CD4-positive, alpha-beta T cell treated with Interleukin-21 for 1 hour (primary cell): ENCODE data around the gene KCTD21.

Experiments used
- DNase-seq: peaks from one replicate; pipeline ENCODE4 v3.0.0-alpha.2; 2020

KCTD21 gene

DNA sequence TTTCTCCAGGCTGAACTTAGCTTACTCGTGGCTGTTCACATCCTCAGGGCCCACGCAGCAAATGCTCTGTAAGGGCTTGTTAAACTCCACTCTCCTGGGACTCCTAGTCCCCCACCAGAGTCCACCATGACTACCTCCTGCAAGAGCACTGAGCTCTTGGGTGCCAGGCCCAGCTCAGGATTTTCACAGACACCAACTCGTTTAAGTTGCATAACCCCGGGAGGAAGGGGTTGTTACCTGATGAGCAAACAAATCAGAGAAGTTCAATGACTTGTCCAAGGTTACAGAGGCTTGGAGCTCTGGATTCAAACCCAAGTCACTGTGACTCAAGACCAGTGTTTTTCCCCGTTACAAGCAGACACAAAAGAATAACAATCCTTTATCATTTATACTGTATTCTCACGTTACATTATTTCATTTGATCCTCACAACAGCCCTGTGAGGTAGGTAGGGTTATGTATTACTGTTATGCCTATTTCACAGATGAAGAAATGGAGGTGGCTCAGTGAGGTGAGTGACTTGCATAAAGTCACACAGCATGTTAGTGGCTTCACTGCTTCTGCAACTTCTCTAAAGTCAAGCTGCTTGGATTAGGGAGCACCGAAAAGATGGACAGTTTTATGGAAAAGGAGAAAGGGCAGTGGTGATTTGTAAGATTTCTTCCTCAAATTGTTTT, 17.4 kb downstream of the KCTD21 start:
- no peak for DNase-seq

DNA sequence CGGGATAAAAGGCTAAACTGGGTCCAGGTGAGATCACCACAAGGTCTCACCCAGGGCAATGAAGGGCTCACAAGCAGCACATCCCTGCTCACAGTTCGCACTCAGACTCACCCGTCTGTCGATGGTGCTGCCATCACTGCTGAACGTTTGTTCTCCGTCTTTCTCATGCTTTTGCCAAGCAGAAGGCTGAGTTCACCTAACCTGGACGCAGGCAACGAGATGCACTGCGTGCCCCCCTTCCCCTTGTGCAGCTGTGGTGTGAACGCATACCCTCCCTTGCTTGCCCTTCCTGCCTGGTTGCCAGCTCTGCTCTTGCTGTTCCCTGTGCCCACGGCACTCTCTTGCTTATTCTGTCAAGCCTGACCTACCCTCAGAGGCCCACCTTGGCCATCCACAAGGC, 18.0 kb downstream of the KCTD21 start:
- no peak for DNase-seq

DNA sequence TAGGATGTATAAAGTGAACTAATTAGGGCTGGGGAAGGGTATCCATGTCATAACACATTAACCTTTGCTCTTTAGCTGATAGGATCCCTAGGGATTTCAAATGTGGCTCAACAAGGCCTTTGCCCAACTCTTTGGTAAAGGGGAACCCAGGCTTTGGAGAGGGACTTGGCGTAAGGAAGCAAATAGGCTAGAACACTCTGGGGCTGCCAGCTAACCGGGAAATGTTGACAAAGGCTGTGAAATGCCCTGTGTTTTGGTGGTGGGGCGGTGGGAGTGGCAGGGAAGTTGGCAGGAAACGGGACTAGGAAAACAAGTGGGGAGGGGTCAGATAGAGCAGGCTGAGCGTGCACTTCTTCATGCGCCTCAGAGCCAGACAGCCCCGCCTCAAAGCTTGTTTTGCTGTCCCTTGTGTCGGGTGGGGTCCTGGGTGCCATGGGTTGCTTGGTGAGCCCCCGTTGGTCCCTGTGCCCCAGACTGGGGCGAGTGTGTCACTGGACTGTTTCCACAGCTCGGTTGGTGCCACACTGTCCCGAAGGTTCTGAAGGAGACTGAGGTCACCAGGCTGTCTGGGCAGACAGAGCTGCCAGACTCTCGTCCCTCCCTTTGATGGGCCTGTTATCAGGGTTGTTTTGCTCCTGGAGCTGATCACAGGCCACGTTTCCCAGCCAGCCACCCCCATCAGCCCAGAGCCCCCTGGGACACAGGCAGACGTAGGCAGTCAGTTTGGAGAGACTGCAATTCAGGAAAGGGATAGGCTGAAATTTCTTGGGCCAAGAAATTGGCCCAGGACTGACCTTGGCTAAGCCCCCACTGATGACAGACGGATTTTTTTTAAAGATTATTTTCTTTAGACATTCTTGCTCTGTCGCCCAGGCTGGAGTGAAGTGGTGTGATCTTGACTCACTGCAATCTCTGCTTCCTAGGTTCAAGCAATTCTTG, 19.6 kb downstream of the KCTD21 start:
- DNase-seq: no peak

DNA sequence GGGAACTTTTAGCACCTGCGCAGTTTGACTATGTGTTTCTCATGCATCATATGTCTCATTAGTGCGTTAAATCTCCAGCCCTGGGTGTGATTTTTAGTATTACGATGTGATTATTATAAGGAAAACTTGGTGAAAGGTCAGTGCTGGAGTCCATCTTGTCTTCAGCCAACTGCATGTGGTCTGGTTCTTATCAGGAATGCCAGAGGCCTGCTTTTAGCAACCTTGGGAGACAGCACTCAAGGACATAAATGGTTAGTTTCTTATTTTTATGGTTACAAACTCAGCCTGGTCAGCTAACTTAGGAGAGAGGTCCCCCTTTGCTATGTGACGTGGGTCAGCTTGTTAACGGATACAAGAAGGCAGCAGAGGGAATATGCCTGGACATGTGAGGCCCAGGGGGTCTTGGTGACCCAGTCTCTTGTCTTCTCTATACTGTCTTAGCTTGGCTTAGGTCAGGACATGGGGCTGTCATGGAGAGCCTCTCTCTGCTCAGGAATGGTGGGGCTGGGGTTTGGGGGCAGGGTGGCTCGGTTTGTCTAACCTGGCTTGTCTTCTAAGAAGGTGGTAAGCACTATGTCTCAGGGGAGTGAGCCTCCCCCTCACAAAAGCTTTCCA, 21.5 kb downstream of the KCTD21 start:
- DNase-seq: no peak

DNA sequence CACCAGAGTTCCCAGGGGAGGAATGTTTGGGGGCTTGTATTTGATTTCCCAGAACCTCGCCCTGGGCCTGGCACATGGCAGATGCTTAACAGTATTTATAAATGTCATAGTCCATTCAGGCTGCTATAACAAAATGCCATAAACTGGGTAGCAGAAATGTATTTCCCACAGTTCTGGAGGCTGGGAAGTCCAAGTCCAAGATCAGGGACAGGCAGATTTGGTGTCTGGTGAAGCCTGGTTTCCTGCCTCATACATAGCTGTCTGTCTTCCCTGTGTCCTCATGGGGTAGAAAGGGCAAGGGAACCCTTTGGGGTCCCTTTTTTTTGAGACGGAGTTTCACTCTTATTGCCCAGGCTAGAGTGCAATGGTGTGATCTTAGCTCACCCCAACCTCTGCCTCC, 24.0 kb downstream of the KCTD21 start:
- DNase-seq: no peak

DNA sequence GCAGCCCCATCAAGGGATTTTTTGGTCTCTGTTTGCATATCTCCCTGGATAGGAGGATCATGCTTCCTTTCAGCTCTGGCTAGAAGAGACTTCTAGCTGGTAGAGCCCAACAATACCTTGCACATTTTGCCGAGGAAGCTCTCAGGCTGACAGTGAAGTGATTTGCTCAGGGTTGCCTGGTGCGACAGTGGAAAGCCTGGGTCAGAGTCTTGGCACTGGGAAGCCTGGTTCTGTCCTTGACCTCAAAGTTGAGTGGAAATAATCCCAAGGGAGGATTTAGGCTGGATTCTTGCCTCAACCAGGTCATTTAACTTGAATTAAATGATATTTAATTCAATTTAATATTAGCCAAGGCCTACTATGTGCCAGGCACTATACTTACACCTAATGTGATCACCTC, 24.6 kb downstream of the KCTD21 start:
- no peak for DNase-seq

DNA sequence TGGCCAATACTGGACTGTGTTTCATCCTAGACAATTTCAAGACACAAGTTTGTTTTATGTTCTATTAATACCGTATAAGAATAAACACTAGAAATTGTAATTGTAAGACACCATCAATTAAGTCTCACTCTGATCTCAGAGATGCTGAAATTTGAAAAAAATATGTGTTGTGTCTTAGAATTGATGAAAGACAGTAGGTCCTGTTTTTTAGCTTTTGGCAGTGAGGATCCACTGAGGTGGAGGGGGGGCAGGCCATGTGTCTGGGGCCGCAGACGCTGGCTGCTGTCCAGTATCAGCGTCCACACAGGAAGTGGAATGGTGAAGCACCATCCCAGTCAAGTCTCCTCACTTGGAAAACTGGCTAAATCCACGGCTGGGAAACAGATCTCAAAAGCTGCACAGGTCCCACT, 26.5 kb downstream of the KCTD21 start:
- DNase-seq: no peak

DNA sequence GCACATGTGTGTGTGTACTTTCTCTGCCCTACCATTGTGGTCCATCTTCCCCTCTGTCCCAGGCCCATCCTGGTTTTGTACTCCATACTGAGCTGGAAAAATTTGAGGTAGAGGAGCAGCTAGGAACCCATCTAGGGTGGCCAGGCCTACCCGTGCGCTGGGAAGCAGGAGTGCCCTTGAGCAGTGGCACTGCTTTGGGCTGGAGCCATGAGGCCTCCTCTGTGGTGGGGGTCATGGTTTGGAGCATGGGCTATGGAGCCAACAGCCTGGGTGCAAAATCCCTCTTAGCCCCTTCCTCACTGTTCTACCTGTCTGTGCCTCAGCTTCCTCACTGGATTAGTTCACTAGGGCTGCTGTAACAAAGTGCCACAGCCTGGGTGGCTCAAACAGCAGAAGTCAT, 27.1 kb downstream of the KCTD21 start:
- DNase-seq: no peak

DNA sequence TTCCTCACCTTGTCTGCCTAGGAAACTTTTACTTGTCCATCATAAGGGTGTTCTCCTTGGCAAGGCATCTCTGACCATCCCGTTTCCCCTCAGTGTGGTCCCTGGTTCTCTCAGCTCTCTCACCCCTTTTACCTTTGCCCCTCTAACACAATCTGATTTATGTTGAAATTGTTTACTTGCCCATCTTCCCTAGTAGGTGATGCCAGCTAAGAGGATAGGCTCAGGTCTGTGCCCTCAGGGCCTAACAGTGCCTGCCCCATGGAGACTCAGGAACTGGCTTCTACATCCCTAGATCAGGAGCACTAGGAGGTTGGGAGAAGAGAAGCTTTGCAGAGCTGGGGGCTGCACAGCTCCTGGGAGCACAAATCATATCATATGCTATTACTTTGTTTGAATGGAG, 27.9 kb downstream of the KCTD21 start:
- DNase-seq: no peak

DNA sequence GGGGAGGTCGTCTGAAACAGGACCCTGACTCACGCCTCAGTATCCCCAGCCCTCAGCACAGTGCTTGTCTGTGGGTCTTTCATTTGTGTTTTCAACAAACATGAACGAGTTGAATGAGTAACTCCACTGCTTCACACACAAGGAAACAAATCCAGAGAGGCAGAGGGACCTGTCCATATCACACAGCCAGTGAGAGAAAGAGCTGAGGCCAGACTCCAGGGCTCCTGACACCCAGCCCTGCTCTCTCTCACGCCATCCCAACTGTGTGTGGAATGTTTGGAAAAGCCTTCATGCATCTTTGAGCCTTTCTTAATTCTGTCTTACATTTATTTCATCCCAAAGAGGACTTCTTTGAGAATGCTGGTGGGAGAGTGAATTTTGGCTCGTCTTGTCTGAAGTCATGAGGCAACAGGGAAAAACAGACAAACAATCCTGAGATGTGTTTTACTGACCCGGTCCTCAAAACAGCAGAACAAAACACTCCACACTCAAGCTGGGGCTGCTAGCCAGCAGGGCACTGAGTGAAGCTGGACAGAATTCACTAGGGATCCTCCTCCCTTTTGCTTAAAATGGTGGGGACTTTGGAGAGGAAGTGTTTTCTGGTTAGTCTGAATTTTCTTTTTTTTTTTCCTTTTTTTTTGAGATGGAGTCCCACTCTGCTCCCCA, 29.3 kb downstream of the KCTD21 start:
- DNase-seq: no peak

DNA sequence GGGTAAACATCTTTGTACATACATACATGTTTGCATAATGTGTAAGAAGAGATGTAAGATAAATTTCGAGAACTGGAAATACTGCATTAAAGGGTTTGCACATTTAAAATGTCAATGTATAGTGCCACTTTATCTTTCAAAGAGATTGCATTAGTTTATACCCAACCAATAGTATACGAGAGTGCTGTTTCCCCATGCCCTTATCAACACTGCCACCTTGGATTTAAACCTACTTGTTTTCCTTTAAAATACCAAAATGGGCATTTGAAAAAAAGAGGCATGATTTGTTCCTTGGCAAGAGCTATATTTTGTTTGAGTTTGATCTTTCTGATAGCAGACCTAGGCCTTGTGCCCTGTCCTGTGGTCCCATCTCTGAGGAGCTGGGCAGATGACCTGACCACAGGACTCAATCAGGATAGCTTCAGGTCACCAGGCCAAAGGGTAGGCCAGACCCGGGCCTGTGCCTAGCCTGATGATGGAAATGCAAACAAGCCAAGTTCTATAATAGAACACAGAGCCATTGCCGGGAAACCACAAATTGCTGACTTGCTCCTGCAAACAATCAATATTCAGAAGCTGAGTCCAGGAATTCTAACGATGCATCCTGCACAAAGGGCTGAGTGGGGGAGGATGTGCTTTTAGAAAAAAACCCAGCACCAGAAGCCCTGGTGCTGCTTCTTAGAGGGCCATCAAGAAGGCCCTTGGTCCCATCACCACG, 32.1 kb downstream of the KCTD21 start:
- DNase-seq: no peak

DNA sequence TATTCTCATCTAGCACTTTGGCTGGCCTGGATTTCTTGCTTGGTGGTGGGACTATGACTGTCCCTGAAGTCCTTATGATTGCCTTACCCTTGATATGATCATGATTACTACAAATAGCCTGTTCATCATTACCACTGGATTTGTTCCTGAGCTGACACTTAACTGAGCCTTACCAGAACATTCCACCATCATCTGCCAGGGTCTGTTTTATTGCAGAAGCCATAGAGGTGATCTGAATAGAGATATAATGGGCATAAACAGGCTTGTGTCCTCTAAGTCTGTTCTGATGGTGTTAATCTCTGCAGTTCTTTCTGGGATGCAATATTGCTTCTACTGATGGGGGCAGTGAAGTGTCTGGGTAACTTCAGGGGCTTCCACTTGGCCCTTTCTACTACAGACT, 36.6 kb downstream of the KCTD21 start:
- no peak for DNase-seq

DNA sequence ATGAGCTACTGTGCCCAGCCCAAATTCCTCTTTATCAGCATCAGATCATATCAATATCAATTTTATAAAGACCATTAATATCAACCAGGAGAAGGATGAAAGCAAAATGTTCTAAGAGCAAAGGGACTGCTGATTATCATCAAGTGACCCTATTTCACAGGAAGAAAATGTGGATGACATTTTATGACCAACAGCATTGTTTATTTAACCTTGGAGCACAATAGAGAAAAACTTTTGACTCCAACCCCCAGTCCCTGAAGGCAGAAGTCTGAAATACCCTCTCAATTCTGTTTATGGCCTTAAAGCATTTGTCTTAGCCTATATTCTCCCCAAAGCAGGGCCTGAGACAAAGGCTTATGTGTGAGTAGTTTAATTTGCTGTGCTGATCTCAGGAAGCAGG, 37.7 kb downstream of the KCTD21 start:
- no peak for DNase-seq

DNA sequence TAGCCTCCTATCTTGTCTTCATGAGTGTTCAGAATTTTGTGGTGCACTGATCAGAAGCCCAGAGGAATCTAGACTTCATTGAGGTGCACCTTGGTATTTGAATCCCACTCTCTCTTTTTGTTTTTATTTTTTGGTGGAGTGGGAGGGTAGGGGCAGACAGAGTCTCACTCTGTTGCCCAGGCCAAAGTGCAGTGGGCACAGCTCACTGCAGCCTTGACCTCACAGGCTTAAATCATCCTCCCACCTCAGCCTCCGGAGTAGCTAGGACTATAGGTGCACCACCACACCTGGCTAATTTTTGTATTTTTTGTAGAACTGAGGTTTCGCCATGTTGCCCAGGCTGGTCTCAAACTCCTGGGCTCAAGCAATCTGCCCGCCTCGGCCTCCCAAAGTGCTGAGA, 38.1 kb downstream of the KCTD21 start:
- DNase-seq: no peak

DNA sequence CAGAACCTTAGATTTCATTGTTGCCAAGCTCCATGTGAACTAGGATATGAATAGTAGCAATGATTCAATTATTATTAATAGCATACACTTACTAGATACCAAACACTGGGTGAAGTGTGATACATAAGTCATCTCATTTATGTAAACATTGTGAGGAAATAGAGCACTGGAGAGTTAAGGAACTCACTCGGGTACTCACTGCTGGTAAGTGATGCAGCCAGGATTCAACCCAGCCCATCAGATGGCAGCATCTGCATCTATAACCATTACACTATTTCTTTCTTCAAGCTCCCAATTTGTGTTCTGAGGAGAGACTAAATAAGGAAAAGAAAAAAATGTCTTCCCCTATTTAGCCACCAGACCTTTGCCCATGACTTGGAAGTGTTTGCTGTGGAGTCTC, 38.8 kb downstream of the KCTD21 start:
- no peak for DNase-seq

DNA sequence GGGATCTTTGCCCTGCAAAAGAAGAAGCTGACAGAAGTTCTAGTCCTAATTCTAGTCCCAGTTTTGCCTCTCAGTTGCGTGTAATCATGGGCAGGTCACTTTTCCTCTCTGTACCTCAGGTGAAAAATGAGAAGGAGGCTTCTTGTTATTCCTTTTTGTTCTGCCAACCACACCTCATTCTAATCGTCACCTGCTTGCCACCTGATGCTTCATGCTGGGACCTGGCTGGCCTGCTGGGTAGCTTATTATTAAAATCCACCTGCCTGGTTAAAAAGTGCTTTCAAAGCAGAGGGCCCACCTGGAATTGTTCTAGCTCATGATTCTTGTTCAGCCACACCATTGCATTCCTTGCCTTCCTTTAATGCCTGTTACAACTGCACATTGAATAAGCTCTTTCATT, 40.6 kb downstream of the KCTD21 start:
- no peak for DNase-seq

DNA sequence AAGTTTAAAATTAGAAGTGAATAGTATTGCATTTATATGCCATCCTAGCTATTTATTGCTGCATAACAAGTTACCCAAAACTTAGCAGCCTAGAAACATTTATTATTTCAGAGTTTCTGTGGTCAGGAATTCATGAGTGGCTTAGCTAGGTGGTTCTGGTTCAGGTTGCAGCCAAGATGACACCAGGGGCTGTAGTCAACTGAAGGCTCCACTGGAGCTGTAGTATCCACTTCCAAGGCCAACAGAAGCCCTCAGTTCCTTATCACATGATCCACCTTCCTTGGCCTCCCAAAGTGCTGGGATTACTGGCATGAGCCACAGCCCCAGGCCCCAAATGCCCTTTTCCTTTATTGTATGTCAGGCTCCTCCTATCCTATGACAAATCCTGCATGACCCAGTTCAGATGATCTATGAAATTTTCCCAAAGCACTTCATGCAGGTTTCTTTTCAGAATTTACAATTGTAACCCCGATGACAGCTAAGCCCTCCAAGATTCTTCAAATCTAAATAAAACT, 42.9 kb downstream of the KCTD21 start:
- no peak for DNase-seq

DNA sequence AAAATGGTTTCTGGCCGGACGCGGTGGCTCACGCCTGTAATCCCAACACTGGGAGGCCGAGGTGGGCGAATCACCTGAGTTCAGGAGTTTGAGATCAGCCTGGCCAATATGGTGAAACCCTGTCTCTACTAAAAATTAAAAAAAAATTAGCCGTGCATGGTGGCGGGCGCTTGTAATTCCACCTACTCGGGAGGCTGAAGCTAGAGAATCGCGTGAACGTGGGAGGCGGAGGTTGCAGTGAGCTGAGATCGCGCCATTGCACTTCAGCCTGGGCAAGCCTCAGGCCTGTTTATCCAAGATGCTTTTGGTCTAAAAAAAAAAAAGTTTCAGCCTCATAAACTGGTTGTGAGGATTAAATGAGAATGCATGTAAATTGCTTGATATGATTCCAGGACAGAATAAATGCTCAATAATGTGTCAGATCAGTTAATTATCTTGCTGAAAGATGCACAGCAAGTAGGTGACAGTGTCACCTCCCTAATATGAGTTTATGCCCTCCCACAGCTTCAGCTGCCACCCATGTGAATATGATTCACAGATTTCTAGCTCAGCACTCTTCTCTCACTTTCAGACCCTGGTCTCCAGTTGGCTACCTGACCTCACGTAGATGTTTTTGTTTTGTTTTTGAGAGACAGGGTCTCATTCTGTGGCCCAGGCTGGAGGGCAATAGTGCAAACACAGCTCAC, 47.9 kb downstream of the KCTD21 start:
- no peak for DNase-seq

DNA sequence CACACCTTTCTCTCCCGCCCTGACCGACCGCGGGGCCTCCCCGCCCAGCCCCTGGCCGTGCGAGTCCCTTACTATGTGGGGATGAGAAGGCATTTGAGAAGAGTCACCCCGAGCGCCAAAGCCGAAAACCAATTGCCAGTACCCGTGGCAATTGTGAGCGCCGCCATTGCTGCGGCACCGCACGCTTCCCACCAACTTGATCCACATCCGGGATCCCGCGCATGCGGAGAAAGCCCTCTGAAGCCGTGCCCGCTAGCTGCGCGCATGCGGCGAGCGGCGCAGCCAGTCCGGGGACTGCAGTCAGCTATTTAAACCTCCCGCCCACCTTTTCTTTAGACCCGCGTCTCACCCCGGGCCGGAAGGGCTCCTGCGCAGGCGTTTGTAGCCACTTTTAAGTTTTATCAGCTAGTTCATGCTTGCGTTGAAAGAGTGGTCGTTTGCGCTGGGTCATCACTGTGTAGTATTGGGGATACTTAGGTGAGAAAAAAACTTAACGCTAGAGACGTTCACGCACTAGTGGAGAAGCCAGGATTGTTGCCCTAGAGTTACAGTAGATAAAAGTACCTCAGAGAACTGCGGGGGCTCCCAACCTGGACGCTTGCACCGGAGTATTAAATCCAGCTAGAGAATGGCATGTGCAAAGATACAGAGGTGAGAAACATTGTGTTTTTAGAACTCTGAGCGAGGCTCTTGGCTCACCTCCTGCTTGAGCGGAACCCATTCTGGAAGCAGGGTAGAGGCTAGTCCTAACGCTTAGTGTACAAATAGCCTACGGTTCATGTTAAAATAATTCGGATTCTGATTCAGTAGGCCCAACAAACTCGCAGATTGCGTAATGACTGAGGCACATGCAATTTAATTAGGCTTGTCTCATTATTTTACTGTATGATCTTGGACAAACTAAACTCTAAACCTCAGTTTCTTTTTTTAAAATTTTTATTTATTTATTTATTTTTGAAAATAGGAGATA, 48.7 kb downstream of the KCTD21 start, which contains the start of gene ALG8:
Gene ALG8 (minus strand): TSS at position 205 of the 970 bp plus-strand sequence. CDS start 38 bp downstream, at position 167.
- peak; percentile 97 for DNase-seq

DNA sequence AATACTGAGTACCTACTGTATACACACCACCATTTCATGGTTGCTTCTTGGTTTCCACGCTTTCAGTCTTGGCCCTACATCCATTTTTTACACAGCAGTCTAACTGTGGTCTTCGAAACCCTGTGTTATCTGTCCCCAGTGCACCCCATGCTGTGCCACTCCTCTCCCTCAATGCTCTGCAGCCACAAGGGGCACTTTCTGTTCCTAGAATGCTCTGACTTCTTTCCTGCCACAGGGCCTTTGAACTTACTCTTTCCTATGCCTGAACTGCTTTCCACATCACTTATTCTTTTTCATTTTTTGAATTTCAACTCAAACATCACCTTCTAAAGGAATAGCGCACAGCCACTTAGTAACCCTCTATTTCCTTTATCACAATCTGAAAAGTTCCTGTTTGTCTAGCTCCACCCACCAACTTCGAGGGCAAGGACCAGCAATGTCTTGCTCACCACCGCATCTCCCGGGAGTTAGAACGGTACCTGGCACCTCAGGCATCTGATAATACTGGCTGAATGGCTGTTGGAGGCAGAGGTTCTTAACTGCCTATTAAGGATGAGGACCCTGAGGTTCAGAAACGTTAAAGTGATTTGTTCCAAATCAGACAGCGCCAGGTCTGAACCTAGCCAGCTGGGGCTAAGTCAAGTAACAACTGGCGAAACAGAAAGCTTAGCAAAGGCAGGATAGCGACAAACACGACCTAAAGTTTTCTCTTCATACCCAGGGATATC, 49.6 kb downstream of the KCTD21 start:
- peak; percentile 20 for DNase-seq
